HS-27A (cell line): ENCODE results near the gene N4BP3.
"Not testable (repeated sequence)": the region's sequence is repeated elsewhere in the genome, so short reads cannot be mapped to it uniquely, and the experiment has no call there.

Experiments used
- DNase-seq: peaks from one replicate; pipeline ENCODE4 v3.0.0-alpha.2; 2012; ENCODE audit warnings: low read depth, missing footprints

N4BP3 gene

GRCh38 chr5:178123094-178123965 is 10.0 kb downstream of the N4BP3 start:
- DNase-seq: no peak

GRCh38 chr5:178123966-178124925 is 10.9 kb downstream of the N4BP3 start:
- no peak for DNase-seq

- no peak for DNase-seq
Observed at GRCh38 chr5:178125253-178125906, 12.0 kb downstream of the N4BP3 start.

GRCh38 chr5:178126556-178126955 is 13.2 kb downstream of the N4BP3 start:
- no peak for DNase-seq

- DNase-seq: not testable (repeated sequence)
Observed at GRCh38 chr5:178127300-178128009, 14.1 kb downstream of the N4BP3 start.

GRCh38 chr5:178129296-178129695 is 16.0 kb downstream of the N4BP3 start:
- no peak for DNase-seq

GRCh38 chr5:178130234-178130575 is 16.9 kb downstream of the N4BP3 start:
- not testable (repeated sequence) for DNase-seq

GRCh38 chr5:178130576-178131445 is 17.5 kb downstream of the N4BP3 start, which contains the start of gene RMND5B:
Gene RMND5B, plus strand, starts transcription at chr5:178131014. Its CDS starts 7,106 bp downstream, at chr5:178138120.
- no peak for DNase-seq

- no peak for DNase-seq
Observed at GRCh38 chr5:178131446-178131996, 18.2 kb downstream of the N4BP3 start.

GRCh38 chr5:178136990-178137389 is 23.7 kb downstream of the N4BP3 start:
- DNase-seq: no peak

- DNase-seq: no peak
Observed at GRCh38 chr5:178137991-178138390, 24.7 kb downstream of the N4BP3 start.

- no peak for DNase-seq
Observed at GRCh38 chr5:178141550-178141949, 28.2 kb downstream of the N4BP3 start.

- no peak for DNase-seq
Observed at GRCh38 chr5:178142642-178143041, 29.3 kb downstream of the N4BP3 start.

GRCh38 chr5:178143246-178143645 is 29.9 kb downstream of the N4BP3 start:
- DNase-seq: no peak

GRCh38 chr5:178143901-178144300 is 30.6 kb downstream of the N4BP3 start:
- DNase-seq: no peak

GRCh38 chr5:178145965-178146820 is 32.9 kb downstream of the N4BP3 start:
- DNase-seq: no peak

- no peak for DNase-seq
Observed at GRCh38 chr5:178147406-178147805, 34.1 kb downstream of the N4BP3 start.

GRCh38 chr5:178149199-178149932 is 36.0 kb downstream of the N4BP3 start:
- no peak for DNase-seq
